HG03432 (cell line): ENCODE data around the gene TPI1.
A peak's percentile ranks its signal among the peaks of the same experiment; 100 is the strongest.
"Not testable (repeated sequence)": the region's sequence is repeated elsewhere in the genome, so short reads cannot be mapped to it uniquely, and the experiment has no call there.

Source experiments
- ATAC-seq: cut with Tn5 transposase; IDR thresholded peaks from one replicate; pipeline ENCODE4 v1.9.1; 2021; ENCODE audit warnings: mild to moderate bottlenecking, moderate library complexity; ENCODE audit not compliant: unreplicated experiment

The TPI1 gene

DNA sequence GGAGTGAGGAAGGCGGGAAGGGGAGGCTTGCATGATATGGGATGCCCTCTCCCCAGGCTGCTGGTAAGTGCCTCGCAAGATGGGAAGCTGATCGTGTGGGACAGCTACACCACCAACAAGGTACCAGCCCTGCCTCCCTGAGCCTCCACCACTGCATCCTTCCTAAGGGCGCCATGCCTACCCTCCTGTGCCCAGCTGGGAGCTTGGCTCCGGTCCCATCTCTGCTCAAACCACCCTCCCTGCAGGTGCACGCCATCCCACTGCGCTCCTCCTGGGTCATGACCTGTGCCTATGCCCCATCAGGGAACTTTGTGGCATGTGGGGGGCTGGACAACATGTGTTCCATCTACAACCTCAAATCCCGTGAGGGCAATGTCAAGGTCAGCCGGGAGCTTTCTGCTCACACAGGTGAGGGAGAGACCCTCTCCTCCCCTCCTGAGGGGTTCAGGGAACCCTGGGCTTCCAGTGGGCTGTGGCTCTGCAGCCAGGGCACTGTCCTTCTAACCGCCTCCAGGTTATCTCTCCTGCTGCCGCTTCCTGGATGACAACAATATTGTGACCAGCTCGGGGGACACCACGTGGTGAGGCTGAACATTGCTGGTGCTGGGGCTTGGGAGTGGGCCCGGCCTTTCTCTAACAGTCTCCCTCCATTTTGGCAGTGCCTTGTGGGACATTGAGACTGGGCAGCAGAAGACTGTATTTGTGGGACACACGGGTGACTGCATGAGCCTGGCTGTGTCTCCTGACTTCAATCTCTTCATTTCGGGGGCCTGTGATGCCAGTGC, 24.0 kb upstream of the TPI1 start:
- ATAC-seq: no peak

DNA sequence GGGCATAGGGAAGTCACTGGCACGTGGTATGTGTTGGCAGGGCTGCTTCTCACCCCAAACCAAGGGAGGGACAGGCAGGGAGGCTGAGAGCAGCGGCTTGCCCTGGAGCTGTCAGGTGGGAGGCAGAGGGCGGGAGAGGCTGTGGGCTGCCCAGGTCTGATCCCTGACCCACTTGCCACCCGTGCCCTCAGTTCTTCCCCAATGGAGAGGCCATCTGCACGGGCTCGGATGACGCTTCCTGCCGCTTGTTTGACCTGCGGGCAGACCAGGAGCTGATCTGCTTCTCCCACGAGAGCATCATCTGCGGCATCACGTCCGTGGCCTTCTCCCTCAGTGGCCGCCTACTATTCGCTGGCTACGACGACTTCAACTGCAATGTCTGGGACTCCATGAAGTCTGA, 21.9 kb upstream of the TPI1 start:
- ATAC-seq: no peak

DNA sequence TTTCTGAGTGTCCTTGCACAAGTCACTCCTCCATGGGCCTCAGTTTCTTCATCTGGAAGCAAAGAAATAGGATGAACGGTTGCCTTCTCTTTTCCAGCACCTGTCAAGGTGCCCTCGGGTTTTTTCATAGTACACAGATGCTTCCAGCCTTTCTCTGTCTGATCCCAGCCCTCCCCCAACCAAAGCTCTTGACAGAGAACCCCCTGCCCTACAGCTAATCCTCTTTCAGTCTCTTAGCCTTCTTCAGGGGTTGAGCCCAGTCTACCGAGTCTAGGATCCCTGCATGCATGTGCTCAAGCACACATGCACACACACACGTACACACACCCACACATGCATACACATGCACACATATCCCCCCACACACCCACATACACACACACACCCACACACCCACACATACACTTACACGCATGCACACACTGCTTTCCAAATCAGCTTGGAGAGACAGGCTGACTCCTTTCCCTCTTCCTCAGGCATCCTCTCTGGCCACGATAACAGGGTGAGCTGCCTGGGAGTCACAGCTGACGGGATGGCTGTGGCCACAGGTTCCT, 20.9 kb upstream of the TPI1 start:
- ATAC-seq: no peak

DNA sequence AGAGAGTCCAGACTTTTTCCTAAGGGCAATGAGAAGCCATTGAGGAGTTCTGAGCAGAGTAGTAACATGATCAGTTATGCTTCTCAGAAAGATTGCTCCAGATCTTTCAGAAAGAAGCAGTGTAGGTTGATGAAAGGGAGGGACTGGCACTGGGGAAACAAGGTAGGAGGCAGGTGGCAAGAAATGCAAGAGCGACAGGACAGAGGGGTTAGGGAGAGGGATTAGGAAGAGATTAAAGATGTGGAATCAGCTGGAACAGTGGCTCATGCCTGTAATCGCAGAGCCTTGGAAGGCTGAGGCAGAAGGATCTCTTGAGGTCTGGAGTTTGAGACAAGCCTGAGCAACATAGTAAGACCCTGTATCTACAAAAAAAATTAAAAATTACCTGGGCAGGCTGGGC, 19.7 kb upstream of the TPI1 start:
- ATAC-seq: no peak

DNA sequence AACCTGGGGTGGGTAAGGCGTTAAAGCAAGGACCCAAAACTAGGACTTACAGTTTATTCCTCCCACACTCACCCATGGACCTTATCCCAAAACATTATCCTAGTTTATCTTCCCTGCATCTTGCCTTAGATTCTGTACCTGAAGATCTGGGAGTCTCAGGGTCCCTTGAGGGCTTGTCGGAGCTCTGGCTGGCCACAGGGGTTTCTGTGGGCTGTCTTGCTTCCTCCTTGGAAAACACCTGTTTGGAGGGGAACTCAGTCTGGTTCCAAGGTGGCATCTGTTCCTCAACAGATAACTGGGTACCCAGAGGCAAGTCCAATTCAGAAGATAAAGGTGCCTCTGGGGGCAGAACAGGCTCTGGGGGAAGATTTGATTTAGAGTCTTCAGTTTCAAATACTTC, 17.9 kb upstream of the TPI1 start:
- no peak for ATAC-seq

DNA sequence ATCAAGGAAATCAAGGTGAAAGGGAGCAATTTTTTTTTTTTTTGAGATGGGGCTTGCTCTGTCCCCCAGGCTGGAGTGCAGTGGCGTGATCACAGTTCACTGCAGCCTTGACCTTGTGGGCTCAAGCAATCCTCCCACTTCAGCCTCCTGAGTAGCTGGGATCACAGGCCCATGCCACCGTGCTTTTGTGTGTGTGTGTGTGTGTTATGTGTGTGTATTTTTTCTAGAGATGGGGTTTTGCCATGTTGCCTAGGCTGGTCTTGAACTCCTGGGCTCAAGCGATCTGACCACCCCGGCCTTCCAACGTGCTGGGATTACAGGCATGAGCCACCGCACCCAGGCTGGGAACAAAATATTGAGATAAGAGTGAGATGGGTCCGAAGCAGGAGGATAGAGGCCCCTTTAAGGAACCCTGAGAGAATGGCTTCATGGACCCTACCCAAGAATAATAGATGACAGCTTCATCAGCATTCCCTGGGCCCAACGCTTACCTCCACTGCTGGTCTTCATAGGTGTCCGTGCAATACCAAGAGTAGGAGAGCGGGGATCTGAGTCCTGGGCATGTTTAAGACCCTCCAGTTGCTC, 17.3 kb upstream of the TPI1 start:
- no peak for ATAC-seq

DNA sequence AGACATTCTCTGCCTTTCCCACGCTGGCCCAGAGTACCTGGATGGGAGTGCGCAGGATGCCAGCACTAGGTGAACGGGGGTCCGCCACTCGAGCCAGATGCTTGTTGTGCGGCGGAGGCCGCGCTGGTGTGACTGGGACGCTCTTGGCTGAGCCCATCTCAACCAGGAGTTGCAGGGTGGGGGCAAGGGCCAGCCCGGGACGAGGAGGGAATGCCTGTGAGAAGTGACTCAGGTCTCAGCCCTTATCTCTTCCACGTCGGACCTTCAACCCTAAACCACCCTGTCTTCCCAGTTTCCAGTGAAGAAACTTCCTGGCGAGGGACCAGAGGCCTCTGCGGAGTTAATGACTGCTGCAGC, 16.6 kb upstream of the TPI1 start:
- ATAC-seq: no peak

DNA sequence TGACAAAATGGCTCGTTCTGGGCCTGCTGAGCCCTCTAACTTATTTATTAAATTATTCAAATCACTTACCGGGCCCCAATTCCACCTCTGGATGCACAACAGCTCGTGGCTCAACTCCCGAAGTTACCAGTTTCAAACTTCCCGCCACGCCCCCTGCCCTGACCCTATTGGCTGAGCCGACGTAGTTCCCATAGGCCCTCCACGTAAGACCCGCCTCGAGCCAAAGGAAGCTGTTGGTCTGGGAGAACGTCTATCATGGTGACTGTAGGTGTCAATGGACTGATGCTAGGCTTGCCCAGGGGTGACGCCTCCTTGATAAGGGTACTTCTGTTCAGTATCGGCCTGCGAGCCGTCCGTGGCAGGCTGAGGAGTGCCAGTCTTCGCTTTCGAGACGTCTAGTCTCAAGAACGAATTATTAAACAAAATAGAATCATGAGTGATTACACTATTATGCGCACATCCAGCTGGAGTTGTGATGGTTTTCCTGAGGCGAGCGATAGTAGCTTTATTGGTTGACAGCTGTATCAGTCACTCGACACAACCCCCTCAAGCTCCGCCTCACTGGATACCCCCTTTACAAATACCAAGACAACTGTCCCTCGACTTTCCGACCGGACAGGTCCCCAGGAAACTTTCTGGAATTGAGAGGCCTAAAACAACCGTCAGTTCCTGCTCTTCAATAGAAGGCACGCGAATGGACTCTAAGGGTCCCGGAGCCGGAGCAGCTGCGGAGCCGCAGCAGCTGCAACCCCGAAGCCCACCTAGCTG, 16.0 kb upstream of the TPI1 start, which contains the start of gene CDCA3:
Gene CDCA3 (minus strand): TSS at position 134 of the 768 bp plus-strand sequence. CDS start 334 bp downstream, outside the sequence.
- ATAC-seq: peak; percentile 54

DNA sequence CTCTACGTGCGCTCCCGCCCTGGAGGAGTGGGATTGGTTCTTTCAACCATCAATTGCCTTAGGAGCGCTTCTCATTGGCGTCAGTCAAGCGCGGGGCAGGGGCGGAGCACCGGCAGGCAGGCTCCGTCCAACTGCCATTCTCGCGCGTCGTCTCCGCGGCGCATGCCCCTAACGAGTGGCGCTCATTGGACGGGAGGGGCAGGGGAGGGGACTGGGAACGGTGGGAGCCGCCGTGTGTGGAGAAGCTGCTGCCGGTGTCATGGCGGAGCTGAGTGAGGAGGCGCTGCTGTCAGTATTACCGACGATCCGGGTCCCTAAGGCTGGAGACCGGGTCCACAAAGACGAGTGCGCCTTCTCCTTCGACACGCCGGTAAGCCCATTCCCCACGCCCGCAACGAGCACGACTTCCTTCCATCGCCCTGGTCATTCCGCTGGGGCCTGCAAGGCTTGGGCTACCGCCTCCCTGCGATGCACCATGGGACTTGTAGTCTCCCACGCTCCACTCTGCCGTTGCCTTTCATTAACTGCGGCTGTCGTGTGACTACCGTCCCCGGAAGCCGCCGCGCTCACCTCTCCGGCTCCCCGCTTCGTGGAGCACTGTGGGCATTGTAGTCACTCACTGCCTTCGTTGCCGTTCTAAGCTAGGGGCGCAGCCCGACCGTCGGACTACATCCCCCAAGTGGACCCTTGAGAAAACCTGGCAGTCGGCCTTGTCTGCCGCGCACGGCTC, 15.2 kb upstream of the TPI1 start, which contains the start of gene USP5:
Gene USP5 (plus strand): TSS at position 230 of the 730 bp plus-strand sequence. CDS start 30 bp downstream, at position 260.
- ATAC-seq: peak; percentile 79

DNA sequence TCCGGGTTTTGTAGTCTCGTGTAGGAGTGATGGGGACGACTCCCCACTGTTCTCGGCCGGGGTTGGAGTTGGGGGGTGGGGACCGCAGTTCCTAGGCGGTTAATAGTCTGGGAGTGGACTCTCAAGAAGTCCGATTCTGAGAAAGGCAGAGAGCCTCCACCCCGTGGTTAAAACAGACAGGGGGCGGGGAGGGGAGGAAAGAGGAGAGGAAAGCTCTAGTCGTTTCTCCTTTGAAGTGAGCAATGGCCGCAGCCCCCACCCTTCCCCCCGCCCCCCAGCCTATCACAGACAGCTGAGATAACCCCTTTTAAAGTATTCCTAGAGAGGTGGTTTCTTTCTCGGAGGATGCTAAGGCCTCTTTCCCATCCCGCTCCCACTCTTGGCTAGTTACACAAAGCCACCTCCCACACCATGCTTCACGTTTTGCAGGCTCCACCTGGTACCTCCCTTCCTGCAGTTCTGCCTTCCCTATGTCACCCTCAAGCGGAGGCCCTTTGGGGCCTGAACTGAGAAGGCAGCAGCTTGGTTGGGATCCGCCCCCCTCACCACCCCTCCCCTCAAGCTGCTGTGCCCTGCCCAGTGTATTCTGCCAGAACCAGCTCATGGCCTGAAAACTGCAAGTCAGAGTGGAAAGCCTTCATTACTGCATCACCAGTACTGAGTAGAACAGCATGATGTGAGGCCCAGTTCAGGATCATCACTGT, 14.5 kb upstream of the TPI1 start:
- no peak for ATAC-seq

DNA sequence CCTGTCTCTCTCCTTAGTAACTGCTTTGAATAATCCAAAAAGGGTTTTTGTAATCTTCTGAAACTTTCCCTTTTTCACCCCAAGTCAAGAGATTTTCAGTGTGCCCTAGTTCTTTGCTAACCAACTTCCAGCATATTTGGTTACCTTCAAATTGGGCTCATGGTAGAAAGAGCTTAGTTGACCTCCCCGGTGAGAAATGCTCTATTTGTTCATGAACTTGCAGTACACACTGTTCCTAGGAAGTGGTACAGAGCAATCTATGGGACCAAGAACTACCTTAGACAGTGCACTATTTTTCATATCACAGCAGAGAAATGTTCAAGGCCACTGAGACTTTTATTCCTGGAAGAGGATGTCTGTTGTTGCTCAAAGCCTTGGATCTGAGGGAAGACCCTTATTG, 13.7 kb upstream of the TPI1 start:
- no peak for ATAC-seq

DNA sequence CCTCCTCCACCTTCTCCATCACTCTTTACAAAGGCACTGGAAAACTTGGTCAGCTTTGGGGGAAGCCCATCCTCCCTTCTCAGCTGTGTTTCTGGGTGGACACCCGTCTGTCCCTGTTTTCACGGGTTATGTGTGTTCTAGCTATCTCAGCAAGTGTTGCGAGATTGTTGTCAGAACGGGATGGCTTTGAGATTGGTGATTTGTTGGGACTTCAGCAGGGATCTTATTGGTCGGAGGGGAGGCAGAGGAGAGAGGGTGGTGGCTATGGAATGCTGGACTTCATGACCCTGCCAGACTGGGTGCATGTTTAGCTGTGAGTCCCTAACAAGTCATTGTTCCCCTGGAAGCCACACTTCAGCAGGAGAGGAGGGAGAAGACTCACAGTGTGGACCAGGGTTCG, 13.3 kb upstream of the TPI1 start:
- no peak for ATAC-seq

DNA sequence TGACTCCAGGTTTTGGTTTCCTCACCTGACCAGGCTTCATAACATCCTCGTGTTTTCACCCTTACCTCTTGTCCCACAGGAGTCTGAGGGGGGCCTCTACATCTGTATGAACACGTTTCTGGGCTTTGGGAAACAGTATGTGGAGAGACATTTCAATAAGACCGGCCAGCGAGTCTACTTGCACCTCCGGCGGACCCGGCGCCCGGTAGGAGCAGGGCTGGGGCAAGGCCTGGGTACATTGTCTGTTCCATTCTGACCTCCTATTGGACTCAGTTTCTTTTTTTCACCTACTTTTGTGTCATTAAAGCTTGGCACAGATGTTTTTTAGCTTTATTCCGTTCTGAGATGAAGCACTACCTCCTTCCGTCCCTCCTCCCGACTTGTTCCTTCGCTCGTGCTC, 12.0 kb upstream of the TPI1 start:
- ATAC-seq: no peak

DNA sequence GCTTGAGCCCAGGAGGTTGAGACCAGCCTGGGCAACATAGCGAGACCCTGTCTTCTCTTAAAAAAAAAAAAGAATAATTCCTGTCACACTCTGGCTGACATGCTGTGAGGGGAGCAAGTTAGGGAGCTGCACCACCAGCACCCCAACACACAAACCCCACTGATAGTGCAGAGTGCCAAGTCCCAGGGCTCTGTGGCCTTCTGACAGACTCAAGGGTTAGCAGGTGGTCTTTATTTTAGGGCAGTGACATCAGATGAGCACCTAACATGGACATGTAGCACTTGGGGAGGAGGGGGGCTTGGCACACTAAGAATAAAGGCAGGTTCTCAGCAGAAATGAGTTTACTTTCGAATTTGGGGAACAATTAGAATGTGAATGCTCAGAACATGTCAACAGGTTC, 8.5 kb upstream of the TPI1 start:
- no peak for ATAC-seq

DNA sequence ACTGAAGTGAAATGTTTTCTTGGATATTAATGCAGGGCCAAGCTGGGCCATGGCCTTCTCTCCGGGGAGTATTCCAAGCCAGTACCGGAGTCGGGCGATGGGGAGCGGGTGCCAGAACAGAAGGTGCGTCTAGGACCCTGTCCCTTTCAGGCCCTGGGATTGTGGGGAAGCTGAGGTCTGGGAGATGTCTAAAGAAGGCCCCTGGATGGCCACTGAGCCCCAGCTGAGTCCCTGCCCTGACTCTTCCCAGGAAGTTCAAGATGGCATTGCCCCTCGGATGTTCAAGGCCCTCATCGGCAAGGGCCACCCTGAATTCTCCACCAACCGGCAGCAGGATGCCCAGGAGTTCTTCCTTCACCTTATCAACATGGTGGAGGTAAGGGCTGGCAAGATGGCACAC, 7.2 kb upstream of the TPI1 start:
- ATAC-seq: no peak

DNA sequence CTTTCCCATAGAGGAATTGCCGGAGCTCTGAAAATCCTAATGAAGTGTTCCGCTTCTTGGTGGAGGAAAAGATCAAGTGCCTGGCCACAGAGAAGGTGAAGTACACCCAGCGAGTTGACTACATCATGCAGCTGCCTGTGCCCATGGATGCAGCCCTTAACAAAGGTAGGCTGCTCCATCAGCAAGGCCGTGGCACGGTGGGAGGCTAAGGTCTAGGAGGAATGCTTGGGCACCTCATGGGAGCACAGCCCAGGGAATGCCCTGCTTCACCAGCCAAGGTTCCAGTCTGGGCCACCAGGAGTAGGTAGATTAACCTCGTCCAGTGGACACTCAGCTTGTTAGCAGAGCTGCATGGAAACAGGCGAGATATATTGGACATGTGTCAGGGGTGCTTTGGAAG, 6.4 kb upstream of the TPI1 start:
- ATAC-seq: no peak

DNA sequence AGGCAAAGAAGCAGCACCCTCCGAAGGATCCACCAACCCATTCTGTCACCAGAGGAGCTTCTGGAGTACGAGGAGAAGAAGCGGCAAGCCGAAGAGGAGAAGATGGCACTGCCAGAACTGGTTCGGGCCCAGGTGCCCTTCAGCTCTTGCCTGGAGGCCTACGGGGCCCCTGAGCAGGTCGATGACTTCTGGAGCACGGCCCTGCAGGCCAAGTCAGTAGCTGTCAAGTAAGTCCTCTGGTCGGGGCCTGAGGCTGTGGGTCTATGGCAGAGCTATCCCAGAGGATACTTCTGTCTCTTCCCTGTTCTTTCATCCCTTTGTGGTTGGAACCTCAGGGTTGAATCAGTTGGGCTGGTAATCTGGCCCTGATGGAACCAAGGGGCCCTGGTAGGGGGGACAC, 5.9 kb upstream of the TPI1 start:
- no peak for ATAC-seq

DNA sequence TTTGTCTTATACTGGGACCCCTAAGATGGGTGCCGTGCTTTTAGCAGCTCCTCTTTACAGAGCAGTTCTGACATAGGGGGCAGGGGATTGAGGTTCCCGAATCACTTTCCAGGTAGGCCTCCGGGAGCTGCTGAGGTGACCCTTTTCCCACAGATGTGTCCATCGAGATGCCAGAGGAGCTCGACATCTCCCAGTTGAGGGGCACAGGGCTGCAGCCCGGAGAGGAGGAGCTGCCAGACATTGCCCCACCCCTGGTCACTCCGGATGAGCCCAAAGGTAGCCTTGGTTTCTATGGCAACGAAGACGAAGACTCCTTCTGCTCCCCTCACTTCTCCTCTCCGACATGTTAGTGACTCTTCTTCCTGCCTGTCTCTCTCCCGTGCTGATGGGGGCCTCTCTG, 4.3 kb upstream of the TPI1 start:
- ATAC-seq: no peak

DNA sequence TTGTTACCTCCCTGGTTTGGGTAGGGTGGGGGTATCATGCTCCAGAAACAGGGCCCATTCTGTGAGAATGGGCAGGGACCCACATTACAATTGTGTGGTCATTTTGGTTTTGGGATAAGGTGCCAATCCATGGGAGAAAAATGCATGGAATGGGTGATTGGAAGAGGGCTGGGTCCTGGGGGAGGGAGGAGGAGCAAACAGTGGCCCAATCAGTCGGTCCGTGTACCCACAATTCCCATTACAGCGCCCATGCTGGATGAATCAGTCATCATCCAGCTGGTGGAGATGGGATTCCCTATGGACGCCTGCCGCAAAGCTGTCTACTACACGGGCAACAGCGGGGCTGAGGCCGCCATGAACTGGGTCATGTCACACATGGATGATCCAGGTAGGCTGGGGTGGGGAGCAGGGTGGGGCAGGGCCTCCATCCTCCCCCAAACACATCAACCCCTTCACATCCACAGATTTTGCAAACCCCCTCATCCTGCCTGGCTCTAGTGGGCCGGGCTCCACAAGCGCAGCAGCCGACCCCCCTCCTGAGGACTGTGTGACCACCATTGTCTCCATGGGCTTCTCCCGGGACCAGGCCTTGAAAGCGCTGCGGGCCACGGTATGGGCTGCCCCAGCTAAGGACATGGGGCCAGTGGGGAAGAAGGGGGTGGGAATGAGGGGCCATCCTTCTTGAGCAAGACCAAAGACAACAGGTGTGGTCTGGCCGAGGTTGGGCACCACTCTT, 3.6 kb upstream of the TPI1 start:
- ATAC-seq: no peak

DNA sequence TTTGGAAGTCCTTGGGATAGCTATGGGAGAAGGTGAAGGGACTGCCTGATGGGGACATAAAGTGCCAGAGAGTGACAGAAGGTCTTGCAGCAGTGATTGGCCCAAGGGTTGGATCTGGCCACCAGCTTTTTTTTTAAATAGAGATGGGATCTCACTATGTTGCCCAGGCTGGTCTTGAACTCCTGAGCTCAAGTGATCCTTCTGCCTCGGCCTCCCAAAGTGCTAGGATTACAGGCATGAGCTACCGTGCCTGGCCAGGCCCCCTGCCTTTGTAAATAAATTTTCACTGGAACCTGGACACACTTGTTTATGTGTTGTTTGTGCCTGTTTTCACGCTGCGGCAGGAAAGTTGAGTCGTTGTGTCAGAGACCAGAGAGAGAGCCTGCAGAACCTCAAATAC, 2.0 kb upstream of the TPI1 start:
- ATAC-seq: not testable (repeated sequence)
